GM12873 (cell line): ENCODE results near the gene DPPA3.

Experiments
- CTCF ChIP-seq: IDR thresholded peaks from 2 replicates; pipeline ENCODE4 v1.5.1; 2012; ENCODE audit warnings: low read depth, mild to moderate bottlenecking, moderate library complexity, low read length, control low read depth; ENCODE audit not compliant: insufficient read depth; ENCODE audit errors: missing control alignments

The DPPA3 gene

GRCh38 chr12:7709969-7710675 is 1.1 kb upstream of the DPPA3 start:
- no peak for TF ChIP-seq CTCF

GRCh38 chr12:7712841-7713442 is 1.7 kb downstream of the DPPA3 start:
- no peak for TF ChIP-seq CTCF

GRCh38 chr12:7716381-7716780 is 5.1 kb downstream of the DPPA3 start:
- TF ChIP-seq CTCF = peak; percentile 34

GRCh38 chr12:7719946-7720730 is 8.9 kb downstream of the DPPA3 start:
- no peak for TF ChIP-seq CTCF

GRCh38 chr12:7723926-7724325 is 12.7 kb downstream of the DPPA3 start:
- no peak for TF ChIP-seq CTCF

- no peak for TF ChIP-seq CTCF
Measured at GRCh38 chr12:7729746-7730145, 18.5 kb downstream of the DPPA3 start.

- TF ChIP-seq CTCF = no peak
Measured at GRCh38 chr12:7731486-7731885, 20.3 kb downstream of the DPPA3 start.
